SKM-1 treated with dmso at 0.1 percent for 144 hours (cell line): ENCODE results near the gene NPEPPS.
A peak's percentile ranks its signal among the peaks of the same experiment; 100 is the strongest.
"Not testable (repeated sequence)": the region's sequence is repeated elsewhere in the genome, so short reads cannot be mapped to it uniquely, and the experiment has no call there.

Source experiments
- DNase-seq: peaks from one replicate; lab custom pipeline; 2025; ENCODE audit not compliant: unreplicated experiment; lab: John Stamatoyannopoulos, UW

NPEPPS gene

GRCh38 chr17:47560517-47561043 is 29.7 kb downstream of the NPEPPS start:
- DNase-seq: not testable (repeated sequence)

GRCh38 chr17:47561698-47562405 is 30.9 kb downstream of the NPEPPS start:
- not testable (repeated sequence) for DNase-seq

- DNase-seq: not testable (repeated sequence)
These were observed 31.4 kb downstream of the NPEPPS start for GRCh38 chr17:47562406-47562705.

GRCh38 chr17:47567261-47567660 is 36.4 kb downstream of the NPEPPS start:
- DNase-seq: not testable (repeated sequence)

GRCh38 chr17:47572561-47572960 is 41.7 kb downstream of the NPEPPS start:
- not testable (repeated sequence) for DNase-seq

GRCh38 chr17:47582416-47582815 is 51.5 kb downstream of the NPEPPS start:
- DNase-seq: not testable (repeated sequence)

GRCh38 chr17:47586378-47587055 is 55.6 kb downstream of the NPEPPS start:
- DNase-seq: not testable (repeated sequence)

GRCh38 chr17:47593522-47593921 is 62.6 kb downstream of the NPEPPS start:
- DNase-seq: not testable (repeated sequence)

- DNase-seq: no peak
These were observed 73.1 kb downstream of the NPEPPS start for GRCh38 chr17:47603830-47604597.

- DNase-seq: no peak
These were observed 73.7 kb downstream of the NPEPPS start for GRCh38 chr17:47604598-47604927.

GRCh38 chr17:47605011-47605410 is 74.1 kb downstream of the NPEPPS start:
- no peak for DNase-seq

- DNase-seq: no peak
These were observed 76.6 kb downstream of the NPEPPS start for GRCh38 chr17:47607481-47607880.

GRCh38 chr17:47611372-47612350 is 80.8 kb downstream of the NPEPPS start:
- DNase-seq: no peak

- DNase-seq: peak; percentile 35
These were observed 85.0 kb downstream of the NPEPPS start for GRCh38 chr17:47615766-47616424.

- DNase-seq: no peak
These were observed 87.5 kb downstream of the NPEPPS start for GRCh38 chr17:47618410-47618809.

- DNase-seq: no peak
These were observed 89.8 kb downstream of the NPEPPS start for GRCh38 chr17:47620503-47621245.

- DNase-seq: no peak
These were observed 90.6 kb downstream of the NPEPPS start for GRCh38 chr17:47621293-47622179.

GRCh38 chr17:47622180-47622549 is 91.3 kb downstream of the NPEPPS start:
- no peak for DNase-seq

GRCh38 chr17:47624727-47625068 is 93.8 kb downstream of the NPEPPS start:
- DNase-seq: no peak
